Uterus (tissue), 2 donors: ENCODE data around the gene ARMC2.

Experiments used
- POLR2A ChIP-seq, 2 donors: fragments of 450-650 bp; IDR thresholded peaks; one replicate each; pipeline ENCODE4 v1.6.1; 2016; ENCODE audit warnings: antibody characterized with exemption in 2 of 2, mild to moderate bottlenecking in 1 of 2, moderate library complexity in 1 of 2
- TF ChIP-seq, protein P1 (sequence below), 4 experiments: fragments of 200-600 bp in 2 of 4; fragments of 450-650 bp in 2 of 4; sonication (generic) in 2 of 4; IDR thresholded peaks; one replicate each; pipeline ENCODE4 v1.5.1; 2016 to 2019; ENCODE audit warnings: antibody characterized with exemption in 4 of 4, mild to moderate bottlenecking in 2 of 4, moderate library complexity in 1 of 4

DNA sequence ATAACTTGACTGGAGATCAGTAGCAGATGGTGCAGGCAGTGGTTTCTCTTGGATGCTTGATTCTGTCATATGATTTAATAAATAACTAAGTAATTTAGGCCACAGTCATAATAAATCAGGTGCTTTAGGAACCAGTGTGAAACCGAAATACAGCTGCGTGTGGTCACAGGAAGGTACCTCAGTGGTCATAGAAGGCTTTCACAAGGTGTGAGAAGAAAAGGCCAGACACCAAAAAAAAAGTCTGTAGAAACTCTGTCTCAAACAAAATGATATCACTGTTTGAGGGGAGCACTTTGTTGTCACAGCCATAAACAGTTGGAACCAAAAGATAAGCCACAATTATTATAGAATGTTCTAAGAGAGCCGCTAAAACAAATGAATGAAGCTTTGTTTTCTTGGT lies 56.5 kb downstream of the ARMC2 start:
- TF ChIP-seq, protein P1, sequence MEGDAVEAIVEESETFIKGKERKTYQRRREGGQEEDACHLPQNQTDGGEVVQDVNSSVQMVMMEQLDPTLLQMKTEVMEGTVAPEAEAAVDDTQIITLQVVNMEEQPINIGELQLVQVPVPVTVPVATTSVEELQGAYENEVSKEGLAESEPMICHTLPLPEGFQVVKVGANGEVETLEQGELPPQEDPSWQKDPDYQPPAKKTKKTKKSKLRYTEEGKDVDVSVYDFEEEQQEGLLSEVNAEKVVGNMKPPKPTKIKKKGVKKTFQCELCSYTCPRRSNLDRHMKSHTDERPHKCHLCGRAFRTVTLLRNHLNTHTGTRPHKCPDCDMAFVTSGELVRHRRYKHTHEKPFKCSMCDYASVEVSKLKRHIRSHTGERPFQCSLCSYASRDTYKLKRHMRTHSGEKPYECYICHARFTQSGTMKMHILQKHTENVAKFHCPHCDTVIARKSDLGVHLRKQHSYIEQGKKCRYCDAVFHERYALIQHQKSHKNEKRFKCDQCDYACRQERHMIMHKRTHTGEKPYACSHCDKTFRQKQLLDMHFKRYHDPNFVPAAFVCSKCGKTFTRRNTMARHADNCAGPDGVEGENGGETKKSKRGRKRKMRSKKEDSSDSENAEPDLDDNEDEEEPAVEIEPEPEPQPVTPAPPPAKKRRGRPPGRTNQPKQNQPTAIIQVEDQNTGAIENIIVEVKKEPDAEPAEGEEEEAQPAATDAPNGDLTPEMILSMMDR (IDR thresholded peaks at IDR 0.05): no peak
- TF ChIP-seq POLR2A (IDR thresholded peaks at IDR 0.05): no peak
